Activated CD8-positive, alpha-beta memory T cell treated with anti-CD3 and anti-CD28 coated beads for 24 hours (primary cell): Measurements from ENCODE around the gene SIMC1.
"Not testable (repeated sequence)": the region's sequence is repeated elsewhere in the genome, so short reads cannot be mapped to it uniquely, and the experiment has no call there.

ENCODE experiments used
- DNase-seq: peaks from one replicate; pipeline ENCODE4 v3.0.0-alpha.2; 2020

Gene SIMC1

DNA sequence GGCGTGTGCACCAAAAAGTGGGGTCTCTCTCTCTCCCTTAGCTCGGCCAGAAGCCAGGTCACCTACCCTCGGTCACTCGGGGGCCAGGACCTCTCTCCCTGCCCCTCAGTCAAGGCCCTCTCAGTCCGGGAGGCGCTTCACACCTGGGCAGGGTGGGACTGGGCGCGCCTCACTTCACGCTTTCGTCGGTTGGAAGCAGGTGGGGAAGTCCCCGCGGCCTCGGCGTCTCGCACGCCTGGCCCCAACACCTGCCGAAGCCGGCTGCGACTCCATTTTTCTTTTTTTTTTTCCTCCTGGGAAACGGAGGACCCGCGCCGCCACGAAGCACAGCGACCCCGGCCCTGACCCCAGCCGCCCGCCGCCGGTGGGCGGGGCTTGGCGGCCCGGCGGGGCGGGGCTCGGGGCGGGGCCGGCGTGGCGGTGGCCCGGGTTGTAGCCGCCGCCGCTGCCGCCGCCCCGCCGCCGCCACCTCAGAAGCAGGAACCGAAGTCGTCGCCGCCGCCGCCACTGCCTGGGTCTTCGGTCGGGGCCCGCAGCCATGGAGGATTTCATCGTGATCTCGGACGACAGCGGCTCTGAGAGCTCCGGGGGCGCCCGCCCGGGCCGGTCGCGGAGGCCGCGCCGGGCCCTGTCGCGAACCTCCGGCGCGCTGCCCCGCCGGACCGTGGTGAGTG, at the start of gene SIMC1:
Gene SIMC1 (plus strand): TSS at position 454 of the 674 bp plus-strand sequence. CDS start 85 bp downstream, at position 539.
- peak; percentile 81 for DNase-seq

DNA sequence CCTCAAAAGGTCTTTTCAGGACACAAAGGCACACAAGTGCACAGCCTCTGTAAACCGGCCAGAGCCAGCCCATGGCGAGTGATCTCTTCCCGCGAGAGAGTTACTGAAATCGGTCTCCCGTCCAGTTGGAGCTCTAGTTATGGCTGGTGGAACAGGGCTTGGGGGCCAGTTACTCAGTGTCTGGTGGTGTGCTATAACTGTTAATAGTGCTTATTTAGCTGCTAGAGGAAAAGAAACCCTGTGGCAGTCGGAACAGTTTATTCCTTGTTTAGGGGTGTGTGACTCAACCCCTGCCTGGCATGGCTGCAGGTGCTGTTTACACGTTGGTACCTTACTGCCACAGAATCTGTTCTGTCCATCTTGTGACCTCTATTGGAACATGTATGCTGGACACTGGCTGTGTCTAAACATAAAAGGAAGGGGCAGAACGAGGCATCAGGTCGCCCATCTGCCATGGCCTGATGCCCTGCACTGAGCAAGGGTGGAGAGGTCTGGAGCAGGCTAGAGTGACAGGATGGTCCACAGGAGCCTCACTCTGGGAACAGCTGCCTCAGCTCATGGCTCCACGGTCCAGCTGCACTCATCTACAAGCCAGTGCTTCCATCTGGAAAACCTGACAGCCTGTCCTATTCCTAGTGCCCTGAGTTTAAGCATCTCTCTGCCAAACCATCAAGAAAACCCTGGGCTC, 49.6 kb upstream of the SIMC1 start:
- no peak for DNase-seq

DNA sequence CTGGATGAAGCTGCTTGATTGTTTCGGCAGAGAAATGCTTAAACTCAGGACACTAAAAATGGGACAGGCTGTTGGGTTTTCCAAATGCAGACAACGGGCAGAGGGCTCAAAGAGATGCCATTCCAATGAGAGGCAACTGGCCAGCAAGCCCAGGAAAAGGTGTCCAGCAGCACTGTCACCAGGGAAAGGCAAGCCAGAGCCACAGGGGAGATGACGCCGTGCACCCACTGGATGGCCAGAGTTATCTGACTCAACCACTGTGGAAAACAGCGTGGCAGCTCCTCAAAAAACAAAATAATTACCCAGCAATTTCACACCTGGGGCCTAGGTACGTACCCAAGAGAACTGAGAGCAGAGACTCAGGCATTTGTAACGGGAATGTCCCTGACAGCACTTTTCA, 48.4 kb upstream of the SIMC1 start:
- no peak for DNase-seq

DNA sequence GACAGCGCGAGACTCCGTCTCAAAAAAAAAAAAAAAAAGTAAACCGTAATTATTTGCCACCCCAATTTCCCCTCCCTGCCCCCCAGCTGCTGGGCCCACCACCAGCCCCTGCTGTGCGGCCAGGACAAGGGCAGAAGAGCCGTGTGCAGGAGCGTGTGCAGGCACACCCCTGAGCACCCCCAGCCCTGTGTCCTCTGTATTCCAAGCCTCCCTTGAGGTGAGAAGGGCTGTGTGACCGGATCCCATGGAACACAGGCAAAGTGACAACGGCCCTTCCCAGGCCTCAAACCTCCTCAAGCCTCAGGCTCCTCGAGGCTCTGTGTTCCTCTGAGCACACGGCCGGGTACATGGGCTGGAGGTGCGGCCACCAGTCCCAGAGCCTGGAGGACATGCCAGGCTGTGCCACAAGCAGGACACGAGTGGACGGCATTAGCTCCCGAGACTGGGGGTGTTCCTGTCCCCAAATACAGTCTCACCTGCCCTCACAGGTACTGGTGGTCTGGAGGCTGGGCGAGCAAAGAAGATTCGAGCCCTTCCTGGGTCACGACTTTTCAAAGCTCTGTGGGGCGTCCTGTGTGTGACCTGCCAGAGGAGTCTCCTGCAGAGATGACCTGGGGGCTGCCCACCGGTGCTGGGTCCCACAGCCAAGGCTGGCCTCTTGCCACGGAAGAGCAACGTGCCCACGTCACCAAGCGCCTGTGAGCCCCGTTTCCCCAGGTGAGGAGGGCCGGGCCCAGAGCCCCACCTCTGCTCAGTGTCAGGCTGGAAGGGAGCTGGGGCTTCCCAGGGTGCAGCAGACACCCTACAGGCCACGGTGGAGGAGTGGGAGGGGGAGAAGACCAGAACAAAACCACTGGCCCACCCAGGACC, 47.1 kb upstream of the SIMC1 start:
- no peak for DNase-seq

DNA sequence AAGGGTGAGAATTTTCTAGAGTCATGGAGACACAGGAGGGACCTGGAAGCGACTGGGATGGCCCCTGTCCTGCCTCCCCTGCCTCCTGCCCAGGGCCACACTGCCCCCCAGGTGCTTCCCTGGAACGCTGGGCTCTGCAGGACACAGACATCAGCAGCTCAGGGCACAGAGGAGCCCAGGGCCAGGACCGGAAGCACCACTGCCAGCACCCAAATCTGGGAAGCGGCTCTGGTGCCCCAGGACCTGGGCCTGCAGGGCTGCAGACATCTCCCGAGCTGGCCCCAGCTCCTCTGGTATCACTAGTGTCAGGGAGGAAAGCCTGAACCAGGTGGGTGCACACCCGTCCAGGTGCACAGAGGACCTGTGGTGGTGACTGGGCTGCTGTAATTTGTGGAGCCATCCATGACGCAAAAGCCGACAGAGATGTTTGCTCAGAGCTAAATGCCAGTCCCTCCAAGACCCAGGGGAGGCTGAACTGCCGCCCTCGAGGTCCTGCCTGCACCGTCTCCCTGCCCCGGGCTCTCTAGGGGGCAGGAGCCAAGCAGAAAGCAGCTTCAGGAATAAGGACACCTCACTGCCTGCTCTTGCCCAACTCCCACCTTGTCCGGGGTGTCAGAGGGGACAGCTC, 46.0 kb upstream of the SIMC1 start:
- DNase-seq, result no peak

DNA sequence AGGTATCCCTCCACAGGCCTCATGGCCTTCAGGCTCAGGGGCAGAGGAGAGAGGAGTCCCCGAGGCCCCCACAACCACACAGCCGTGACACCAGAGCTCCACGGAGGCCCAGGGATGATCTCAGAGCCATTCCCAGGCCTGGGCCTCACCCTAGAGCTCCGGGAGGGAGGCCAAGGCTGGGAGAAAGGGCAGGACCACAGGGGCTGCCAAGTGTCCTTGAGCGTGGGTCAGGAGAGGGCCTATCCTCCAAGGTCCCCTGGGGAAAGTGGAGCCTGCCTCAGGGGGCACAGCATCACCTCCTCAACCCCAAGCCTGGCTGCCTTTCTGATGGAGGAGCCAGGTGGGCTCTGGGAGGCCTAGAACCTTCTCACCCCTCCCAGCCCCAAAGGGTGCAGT, 45.5 kb upstream of the SIMC1 start:
- DNase-seq, result not testable (repeated sequence)

DNA sequence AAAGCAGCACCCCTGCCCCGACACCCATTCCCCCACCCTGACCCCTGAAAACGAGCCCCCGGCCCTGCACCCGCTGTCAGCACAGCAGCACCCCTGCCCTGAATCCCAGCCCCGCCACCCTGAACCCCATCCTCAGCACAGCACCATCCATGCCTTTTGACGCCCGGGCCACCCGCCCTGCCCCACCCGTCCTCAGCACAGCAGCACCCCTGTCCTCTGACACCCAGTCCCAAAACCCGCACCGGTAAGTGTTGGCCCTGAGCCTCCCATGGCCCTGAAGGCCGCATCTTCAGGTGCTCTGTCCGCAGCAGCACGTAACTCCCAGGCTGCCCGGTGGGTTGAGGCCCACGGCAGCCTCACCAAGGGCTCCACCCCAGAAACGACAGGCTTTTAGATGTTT, 44.6 kb upstream of the SIMC1 start:
- not testable (repeated sequence) for DNase-seq

DNA sequence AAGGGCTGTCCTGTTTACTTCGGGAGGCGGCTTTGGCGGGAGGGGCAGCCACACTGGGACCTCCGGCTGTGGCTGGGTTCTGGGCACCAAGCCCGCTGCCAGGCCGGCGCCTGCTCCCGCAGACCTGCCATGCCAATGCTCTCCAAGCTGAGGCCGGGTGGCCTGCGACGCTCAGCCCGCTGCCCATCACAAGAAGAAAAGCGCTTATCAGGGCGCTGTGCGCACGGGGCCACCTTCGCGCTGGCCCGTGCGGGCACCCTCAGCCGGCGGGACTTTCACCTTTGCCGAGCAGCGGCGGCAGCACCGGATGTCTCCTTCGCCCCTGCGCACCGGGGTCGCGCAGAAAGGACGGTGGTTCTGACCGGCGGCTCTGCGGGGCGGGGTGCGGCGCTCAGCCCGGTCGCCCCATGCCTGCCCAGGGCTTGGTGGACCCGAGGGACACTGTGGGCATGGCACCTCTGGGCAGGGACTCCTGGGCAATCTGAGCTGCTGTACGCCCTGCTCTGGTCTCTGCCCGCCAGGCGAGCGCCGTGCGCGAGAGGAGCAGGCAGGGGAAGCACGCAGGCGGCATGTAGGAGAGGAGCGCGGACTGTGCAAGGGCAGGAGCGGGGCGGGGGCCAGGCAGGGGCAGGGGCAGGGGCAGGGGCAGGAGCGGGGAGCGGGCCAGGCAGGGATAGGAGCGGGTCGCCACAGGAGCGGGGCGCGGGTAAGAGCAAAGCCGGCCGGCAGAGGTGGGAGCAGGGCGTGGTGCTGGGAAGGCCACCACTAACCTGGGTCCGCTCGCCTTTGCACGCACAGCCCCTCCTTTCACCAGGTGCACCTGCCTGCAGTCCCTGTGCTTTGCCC, 43.8 kb upstream of the SIMC1 start:
- DNase-seq, result not testable (repeated sequence)

DNA sequence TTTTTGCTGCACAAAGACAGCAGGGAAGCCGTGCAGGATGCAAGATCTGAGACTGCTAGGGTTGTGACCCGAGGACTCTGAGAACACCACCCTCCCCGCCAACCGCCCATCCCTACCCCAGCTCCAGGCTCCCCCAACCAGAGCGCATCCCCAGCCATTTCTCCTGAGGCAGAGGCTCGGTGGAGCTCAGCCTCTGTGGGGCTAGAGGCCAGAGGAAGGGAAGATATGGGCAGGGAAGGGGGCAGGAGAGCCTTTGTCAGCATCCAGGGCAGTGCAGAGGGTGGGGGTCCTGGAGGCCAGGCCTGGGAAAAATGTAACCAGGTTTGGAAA, 43.2 kb upstream of the SIMC1 start:
- not testable (repeated sequence) for DNase-seq

DNA sequence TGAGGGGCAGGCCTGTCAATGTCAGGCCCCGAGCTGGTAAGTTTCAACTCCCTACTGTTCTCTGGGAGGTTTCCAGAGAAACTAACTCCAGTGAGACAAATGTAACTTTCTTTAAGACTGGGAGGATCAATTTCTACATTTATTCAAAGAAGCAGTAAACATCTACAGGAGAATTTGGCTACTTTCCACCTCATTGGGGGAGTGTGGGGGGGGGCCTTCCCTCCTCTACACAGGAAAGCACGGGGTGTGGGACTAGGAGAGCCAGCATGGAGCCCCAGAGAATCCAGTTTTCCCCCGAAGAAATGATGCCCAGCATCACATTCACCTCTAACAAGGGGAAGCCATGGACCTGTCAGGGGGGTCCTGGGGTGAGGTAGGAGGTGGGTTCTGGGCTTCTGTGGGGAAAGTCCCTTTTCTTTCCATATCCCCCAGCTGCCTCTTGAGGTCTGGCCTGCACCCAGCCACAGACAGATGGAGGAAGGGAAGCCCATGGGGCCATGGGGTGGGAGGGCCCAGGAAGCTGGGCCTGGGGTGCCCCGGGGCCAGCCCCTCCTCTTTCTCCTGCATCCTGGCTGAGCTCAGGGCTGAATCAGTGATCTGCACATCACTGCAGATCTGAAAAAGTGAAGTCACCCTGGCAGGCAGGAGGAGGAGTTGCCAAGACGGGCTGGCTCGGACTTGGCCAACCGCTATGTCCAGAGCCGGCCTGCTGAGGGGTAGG, 42.6 kb upstream of the SIMC1 start:
- DNase-seq, result not testable (repeated sequence)

DNA sequence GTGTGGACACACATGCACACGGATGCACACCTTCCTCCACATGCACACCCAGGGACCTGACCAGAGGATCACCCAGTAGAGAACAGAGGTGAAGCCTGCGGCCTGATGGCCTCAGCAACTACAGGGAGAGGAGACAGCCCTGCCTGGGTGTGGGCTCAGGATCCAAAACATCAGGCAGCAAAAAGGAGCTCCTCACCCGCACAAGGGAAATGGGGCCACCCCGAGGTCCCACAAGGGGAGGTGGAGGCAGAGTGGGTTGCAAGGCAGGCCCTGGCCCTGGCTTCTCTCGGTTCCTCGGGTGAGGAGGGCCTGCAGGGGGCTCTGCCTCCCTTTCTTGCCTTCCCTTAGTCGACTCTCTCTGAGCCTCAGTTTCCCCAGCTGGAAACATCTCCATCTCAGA, 41.4 kb upstream of the SIMC1 start:
- not testable (repeated sequence) for DNase-seq

DNA sequence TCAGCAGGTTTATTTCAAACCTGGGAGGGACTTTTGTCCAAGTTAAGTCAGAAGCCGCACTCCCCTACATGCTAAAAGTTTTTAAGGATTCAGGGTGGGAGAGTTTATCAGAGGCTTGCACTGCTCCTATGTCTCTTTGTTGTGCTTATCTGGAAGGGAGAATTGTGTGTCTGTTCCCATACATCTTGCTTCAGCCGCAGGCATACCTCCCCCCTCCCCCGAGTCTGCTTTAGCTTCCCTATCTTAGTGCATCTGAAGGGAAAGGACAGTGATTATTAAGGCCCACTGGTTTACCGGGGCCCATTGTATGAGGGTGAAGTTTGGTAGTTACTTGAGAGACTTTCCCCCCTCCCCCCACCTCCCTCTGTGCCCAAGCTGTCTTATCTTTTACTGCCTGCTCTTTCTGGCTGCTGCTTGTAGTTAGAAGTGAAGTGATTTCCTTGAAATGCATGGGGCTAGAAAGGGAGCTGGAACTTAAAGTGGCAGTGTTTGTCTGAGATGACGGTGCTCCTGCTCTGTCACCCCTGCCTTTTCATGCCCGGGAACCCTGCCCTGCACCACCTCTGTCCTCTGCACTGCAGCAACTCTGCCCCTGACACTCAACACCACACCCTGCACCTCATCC, 40.9 kb upstream of the SIMC1 start:
- DNase-seq, result not testable (repeated sequence)

DNA sequence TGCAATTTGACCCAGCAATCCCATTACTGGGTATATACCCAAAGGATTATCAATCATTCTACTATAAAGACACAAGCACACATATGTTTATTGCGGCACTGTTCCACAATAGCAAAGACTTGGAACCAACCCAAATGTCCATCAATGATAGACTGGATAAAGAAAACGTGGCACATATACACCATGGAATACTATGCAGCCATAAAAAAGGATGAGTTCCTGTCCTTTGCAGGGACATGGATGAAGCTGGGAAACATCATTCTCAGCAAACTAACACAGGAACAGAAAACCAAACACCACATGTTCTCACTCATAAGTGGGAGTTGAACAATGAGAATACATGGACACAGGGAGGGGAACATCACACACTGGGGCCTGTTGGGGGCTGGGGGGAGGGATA, 39.9 kb upstream of the SIMC1 start:
- not testable (repeated sequence) for DNase-seq

DNA sequence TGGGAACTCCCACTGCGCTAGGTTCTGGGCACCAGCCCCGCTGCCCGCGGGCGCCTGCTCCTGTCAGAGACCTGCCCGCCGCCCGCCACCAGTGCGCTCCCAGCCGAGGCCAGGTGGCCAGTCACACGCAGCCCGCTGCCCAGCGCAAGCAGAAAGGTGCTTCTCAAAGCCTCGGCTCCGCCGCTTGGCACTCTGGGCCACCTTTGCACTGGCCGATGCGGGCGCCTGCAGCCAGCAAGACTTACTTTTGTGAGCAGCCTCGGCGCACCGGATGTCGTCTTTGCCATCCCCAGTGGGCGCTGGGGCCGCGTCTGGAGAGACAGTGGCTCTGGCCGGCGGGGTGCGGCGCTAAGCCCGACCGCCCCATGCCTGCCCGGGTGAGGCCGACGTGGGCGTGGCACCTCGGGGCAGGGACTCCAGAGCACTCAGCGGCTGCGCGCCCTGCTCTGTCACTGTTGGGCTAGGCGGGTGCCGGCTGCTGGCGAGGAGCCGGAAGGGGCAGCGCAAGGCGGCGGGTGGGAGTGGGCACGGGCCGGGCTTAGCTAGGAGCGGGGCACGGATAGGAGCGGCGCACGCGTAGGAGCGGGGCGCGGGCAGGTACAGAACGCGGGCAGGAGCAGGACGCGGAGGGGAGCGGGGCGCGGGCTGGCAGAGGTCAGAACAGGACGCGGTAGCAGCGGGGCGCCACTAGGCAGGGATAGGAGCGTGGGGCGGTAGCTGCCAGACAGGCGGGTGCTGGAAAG, 39.1 kb upstream of the SIMC1 start:
- peak; percentile 70 for DNase-seq

DNA sequence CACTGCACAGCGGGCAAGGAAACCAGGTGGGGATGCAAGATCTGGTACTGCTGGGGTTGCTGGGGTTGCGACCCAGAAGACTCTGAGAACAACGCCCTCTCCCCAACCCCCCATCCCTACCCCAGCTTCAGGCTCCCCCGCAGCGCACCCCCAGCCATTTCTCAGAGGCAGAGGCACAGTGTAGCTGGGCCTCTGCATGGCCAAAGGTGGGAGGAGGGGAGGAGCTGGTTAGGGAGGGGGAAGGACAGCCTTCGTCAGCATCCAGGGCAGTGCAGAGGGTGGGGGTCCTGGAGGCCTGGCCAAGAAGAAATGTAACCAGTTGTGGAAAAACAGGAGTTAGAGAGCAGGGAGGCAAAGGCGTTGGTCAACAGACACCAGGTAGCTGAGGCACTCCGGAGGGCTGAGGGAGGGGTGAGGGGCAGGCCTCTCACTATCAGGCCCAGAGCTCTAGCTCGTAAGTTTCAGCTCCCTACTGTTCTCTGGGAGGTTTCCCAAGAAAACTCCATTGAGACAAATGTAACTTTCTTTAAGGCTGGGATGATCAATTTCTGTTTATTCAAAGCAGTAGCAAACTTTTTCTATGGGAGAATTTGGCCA, 38.3 kb upstream of the SIMC1 start:
- not testable (repeated sequence) for DNase-seq

DNA sequence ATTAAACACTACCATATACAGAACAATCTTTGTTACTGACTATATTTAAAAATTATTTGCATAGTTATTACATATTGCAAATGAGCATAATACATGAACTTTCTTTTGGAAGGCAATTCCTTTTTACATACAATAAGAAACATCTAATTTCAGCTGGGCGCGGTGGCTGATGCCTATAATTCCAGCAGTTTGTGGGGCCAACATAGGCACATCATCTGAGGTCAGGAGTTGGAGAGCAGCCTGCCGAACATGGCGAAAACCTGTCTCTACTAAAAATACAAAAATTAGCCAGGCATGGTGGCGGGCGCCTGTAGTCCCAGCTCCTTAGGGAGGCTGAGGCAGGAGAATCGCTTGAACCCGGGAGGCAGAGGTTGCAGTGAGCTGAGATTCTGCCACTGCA, 36.4 kb upstream of the SIMC1 start:
- DNase-seq, result no peak

DNA sequence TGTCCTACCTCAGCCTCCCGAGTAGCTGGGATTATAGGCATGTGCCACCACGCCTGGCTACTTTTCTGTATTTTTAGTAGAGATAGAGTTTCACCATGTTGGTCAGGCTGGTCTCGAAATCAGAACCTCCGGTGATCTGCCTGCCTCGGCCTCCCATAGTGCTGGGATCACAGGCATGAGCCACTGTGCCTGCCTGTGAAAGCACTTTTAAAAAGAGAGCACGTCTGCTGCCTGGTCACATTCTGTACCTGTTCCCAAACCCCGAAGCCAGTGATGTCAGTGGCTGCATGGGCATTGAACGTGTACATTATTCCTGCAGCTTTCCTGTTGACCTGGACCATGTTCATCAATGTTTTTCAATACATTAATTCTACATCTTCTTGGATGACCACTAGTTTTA, 35.1 kb upstream of the SIMC1 start:
- no peak for DNase-seq

DNA sequence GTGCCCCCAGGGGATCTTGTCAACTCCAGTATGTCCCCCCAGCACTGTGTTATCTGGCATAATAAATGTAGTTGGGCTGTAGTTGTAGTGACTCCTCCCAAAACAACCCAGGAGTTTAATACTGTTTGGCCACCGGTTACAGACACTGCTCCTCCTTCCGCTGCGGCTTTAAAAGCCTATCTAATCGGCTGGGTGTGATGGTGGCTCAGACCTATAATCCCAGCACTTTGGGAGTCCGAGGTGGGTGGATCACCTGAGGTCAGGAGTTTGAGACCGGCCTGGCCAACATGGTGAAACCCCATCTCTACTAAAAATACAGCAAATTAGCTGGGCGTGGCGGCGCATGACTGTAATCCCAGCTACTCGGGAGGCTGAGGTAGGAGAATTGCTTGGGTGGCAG, 34.7 kb upstream of the SIMC1 start:
- DNase-seq, result not testable (repeated sequence)

DNA sequence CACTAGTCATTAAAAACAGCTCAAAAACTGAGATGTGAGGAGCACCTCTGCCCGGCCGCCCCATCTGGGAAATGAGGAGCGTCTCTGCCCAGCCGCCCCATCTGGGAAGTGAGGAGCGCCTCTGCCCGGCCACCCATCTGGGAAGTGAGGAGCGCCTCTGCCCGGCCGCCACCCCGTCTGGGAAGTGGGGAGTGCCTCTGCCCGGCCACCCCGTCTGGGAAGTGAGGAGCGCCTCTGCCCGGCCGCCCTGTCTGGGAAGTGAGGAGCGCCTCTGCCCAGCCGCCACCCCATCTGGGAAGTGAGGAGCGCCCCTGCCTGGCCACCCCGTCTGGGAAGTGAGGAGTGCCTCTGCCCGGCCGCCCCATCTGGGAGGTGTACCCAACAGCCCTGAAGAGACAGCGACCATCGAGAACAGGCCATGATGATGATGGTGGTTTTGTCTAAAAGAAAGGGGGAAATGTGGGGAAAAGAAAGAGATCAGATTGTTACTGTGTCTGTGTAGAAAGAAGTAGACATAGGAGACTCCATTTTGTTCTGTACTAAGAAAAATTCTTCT, 23.7 kb upstream of the SIMC1 start:
- DNase-seq, result not testable (repeated sequence)
